OCI-LY7 (cell line): Measurements from ENCODE around the gene CD74. TPM values are rescaled to one million over a fixed set of nuclear protein-coding genes. Genes with fewer than 3 reads are reported as not detected.

Experiments
- BruUV-seq: library from RNA; stranded (reverse); fragments of 400-500 nt; replicated peaks from 2 replicates; lab custom pipeline; 2021; lab: Mats Ljungman, UMichigan
- CTCF ChIA-PET: fragments of 300-600 bp; sonication (Branson Sonifier 250); formaldehyde crosslinking; loops from one replicate; lab custom pipeline; 2022; ENCODE audit warnings: antibody characterized with exemption; ENCODE audit not compliant: unreplicated experiment; lab: Charles Lee
- POLR2A ChIA-PET: fragments of 300-600 bp; sonication (Branson Sonifier 250); formaldehyde crosslinking; loops from one replicate; lab custom pipeline; 2022; ENCODE audit warnings: antibody characterized with exemption; lab: Charles Lee
- DNase-seq: peaks from one replicate; pipeline ENCODE4 v3.0.0-alpha.2; 2015; ENCODE audit warnings: low spot score
- H2AFZ ChIP-seq: fragments of 200-600 bp; sonication (generic), shearing (Covaris generic); 2 replicates; pipeline ENCODE4 v1.6.1; 2014; ENCODE audit warnings: mild to moderate bottlenecking, antibody characterized with exemption, low read length, moderate library complexity
- H3K27ac ChIP-seq: fragments of 200-600 bp; sonication (generic); 2 replicates; pipeline ENCODE4 v1.5.1; 2014; ENCODE audit warnings: mixed run types, low read depth, mild to moderate bottlenecking, moderate library complexity, low read length, inconsistent platforms; ENCODE audit not compliant: poor library complexity, severe bottlenecking
- H3K36me3 ChIP-seq: fragments of 200-600 bp; sonication (generic); 2 replicates; pipeline ENCODE4 v1.6.1; 2014; ENCODE audit warnings: mild to moderate bottlenecking, antibody characterized with exemption, low read length, moderate library complexity, mixed read lengths; ENCODE audit not compliant: insufficient read depth
- H3K4me1 ChIP-seq: fragments of 200-600 bp; sonication (generic); 2 replicates; pipeline ENCODE4 v1.5.1; 2014; ENCODE audit warnings: mild to moderate bottlenecking, low read length; ENCODE audit not compliant: insufficient read depth, poor library complexity, severe bottlenecking
- H3K4me2 ChIP-seq: fragments of 200-600 bp; sonication (generic); 2 replicates; pipeline ENCODE4 v1.6.1; 2014; ENCODE audit warnings: mild to moderate bottlenecking, low read length
- H3K4me3 ChIP-seq: fragments of 200-600 bp; sonication (generic); 2 replicates; pipeline ENCODE4 v1.5.1; 2014; ENCODE audit warnings: mild to moderate bottlenecking, low read depth, low read length; ENCODE audit not compliant: poor library complexity, severe bottlenecking
- H3K79me2 ChIP-seq: fragments of 200-600 bp; sonication (generic); 2 replicates; pipeline ENCODE4 v1.6.1; 2016; ENCODE audit warnings: low read depth, mild to moderate bottlenecking, low read length, moderate library complexity, mixed read lengths; ENCODE audit not compliant: insufficient read depth
- H3K9me2 ChIP-seq: fragments of 200-600 bp; sonication (generic); 2 replicates; pipeline ENCODE4 v1.6.1; 2016; ENCODE audit warnings: mild to moderate bottlenecking, low read length, mixed read lengths; ENCODE audit not compliant: insufficient read depth
- H3K9me3 ChIP-seq: fragments of 200-600 bp; sonication (generic); 2 replicates; pipeline ENCODE4 v1.6.1; 2014; ENCODE audit warnings: mild to moderate bottlenecking, mixed run types, low read length, mixed read lengths
- H4K20me1 ChIP-seq: fragments of 200-600 bp; sonication (generic); 2 replicates; pipeline ENCODE4 v1.6.1; 2014; ENCODE audit warnings: mild to moderate bottlenecking, antibody characterized with exemption, low read length, moderate library complexity, mixed read lengths; ENCODE audit not compliant: insufficient read depth
- CTCF ChIP-seq: fragments of 200-600 bp; sonication (generic); conservative IDR thresholded peaks from 2 replicates; pipeline ENCODE4 v1.5.1; 2014; ENCODE audit warnings: mild to moderate bottlenecking, antibody characterized with exemption, low read length, moderate library complexity, mixed read lengths
- EZH2phosphoT487 ChIP-seq: fragments of 200-600 bp; sonication (generic); IDR thresholded peaks from 2 replicates; pipeline ENCODE4 v1.6.1; 2018; ENCODE audit warnings: low read depth, borderline replicate concordance, mild to moderate bottlenecking, mixed run types, antibody characterized with exemption, low read length, moderate library complexity, mixed read lengths
- intact Hi-C: fragments of 100-400 bp; cut with micrococcal nuclease; formaldehyde crosslinking; loops from one replicate; pipeline ENCODE4 v1.10.0; 2022; ENCODE audit not compliant: unreplicated experiment
- total RNA-seq, 2 experiments: library from RNA; depleted of rRNA in 1 of 2; stranded (reverse); fragments of >200 nt in 1 of 2; shearing (Covaris generic) in 1 of 2; gene quantifications; 2 replicates each; pipeline ENCODE4 v1.2.3, GENCODE V29; 2014 to 2022

The CD74 gene
- total RNA-seq, 2 experiments from 2014 or later: 1,759 to 3,686 TPM

DNA sequence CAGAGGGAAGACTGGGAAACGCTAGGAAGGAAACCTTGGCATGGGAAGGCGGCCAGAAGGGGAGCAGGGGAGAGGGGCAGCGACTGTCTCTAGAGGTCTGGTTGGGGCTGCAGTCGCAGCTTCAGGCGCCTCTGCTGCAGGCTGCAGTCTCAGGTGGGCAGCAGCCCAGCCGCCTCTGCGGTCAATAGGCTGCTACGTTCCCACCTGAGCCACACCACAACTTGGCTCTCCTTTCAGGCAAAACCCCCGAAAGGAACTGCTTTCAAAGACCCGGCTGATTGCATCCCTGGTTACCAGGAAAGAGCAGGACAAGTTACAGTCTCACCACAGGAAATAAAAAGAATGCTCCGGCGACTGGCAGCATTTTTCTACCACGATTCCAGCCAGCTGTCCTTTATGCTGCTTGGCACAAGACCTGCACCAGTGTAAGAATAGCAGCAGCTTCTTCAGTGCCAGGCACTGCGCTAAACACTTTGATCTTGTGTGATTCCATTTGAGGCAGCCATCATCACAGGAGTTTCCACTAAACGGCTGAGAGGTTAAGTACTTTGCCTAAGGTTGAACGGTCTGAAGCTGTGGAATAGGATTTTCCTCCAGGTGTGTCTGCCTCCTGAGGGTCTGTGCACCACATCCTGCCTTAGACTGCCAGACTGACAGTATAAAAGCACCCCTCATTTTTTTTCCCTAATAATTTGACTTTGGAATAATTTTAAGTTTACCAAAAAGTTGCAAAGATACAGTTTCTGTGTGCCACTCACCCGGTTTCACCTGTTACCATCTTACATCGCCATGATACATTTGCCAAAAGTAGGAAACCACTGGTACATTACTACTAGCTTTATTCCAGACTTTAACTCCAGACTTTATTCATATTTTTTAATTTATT is 29.3 kb upstream of the CD74 start:
- Histone ChIP-seq H4K20me1 (peaks cover 10% of the 10 kb centered on the region), H3K79me2 (peaks cover 10% of the 10 kb centered on the region), H2AFZ (no peak overlapping the region), H3K27ac (no peak overlapping the region), H3K36me3 (peaks cover 49% of the 10 kb centered on the region), H3K4me3 (no peak overlapping the region), H3K4me1 (peaks cover 8% of the 10 kb centered on the region), H3K9me3 (no peaks in the 10 kb centered on the region), H3K9me2 (no peaks in the 10 kb centered on the region), H3K4me2 (no peak overlapping the region)
- no peak for TF ChIP-seq CTCF
- no peak for TF ChIP-seq EZH2phosphoT487
- ChIA-PET CTCF (no interaction called here), POLR2A (interaction anchor here (0.6 to 0.7 kb wide), 2 partner anchors 97 to 131 kb away, joined by 3 read pairs; no protein-coding TSS in a partner anchor)
- no peak for DNase-seq
- BruUV-seq: no TSS peak
- intact Hi-C loops: no loop called here

DNA sequence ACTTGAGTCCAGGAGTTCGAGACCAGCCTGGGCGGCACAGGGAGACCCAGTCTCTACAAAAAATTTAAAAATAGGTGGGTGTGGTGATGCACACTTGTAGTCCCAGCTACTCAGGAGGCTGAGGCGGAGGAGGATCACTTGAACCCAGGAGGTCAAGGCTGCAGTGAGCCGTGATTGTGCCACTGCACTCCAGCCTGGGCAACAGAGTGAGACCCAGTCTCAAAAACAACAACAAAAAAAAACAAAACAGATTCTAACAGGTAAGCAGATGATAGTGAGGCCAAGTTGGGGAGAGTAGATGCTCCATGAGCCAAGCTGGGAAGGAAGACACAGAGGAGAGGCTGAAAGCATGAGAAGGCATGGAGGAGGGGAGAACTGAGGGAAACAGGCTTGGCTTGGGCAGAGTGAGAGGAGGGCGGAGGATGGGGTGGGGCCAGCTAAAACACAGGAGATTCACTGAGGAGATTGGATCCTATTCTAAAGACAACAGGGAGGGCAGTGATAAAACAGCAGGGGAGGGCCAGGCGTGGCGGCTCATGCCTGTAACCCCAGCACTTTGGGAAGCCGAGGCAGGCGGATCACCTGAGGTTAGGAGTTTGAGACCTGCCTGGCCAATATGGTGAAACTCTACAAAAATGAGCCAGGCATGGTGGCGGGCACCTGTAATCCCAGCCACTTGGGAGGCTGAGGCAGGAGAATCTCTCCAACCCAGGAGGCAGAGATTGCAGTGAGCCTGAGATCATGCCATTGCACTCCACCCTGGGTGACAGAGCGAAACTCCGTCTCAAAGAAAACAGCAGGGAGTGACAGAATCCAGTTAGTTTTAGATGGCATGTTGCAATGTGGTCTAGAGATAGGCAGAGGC is 28.5 kb upstream of the CD74 start:
- no peak overlapping the region for H3K27ac ChIP-seq
- no peak for TF ChIP-seq CTCF
- TF ChIP-seq EZH2phosphoT487: no peak
- no peak for DNase-seq
- peaks cover 5% of the 10 kb centered on the region for H3K4me1 ChIP-seq
- no peaks in the 10 kb centered on the region for H3K9me3 ChIP-seq
- H3K36me3 ChIP-seq: peaks cover 41% of the 10 kb centered on the region
- no peak overlapping the region for H2AFZ ChIP-seq
- no peak overlapping the region for H3K4me3 ChIP-seq
- ChIA-PET CTCF (no interaction called here), POLR2A (no interaction called here)
- H3K4me2 ChIP-seq: no peak overlapping the region
- peaks cover 1% of the 10 kb centered on the region; the same call in 1 of the 2 replicates for H4K20me1 ChIP-seq
- H3K9me2 ChIP-seq: no peaks in the 10 kb centered on the region
- H3K79me2 ChIP-seq: peaks cover 1% of the 10 kb centered on the region; the same call in 1 of the 2 replicates
- no TSS peak for BruUV-seq
- intact Hi-C loops: no loop called here
